22Rv1 (cell line): ENCODE data around the gene PCBD2.
"Not testable (repeated sequence)": the region's sequence is repeated elsewhere in the genome, so short reads cannot be mapped to it uniquely, and the experiment has no call there.

ENCODE experiments used
- H3K27ac ChIP-seq: fragments of 450-650 bp; 2 replicates; pipeline ENCODE4 v1.5.1; 2017
- CTCF ChIP-seq: fragments of 450-650 bp; IDR thresholded peaks from 2 replicates; pipeline ENCODE4 v1.5.1; 2017; ENCODE audit warnings: mild to moderate bottlenecking
- ZFX ChIP-seq: fragments of 450-650 bp; IDR thresholded peaks from 2 replicates; pipeline ENCODE4 v1.6.1; 2017; ENCODE audit warnings: antibody characterized with exemption, borderline replicate concordance

The PCBD2 gene

GRCh38 chr5:134994560-134995156, 89.7 kb downstream of the PCBD2 start:
- TF ChIP-seq ZFX (no peak), CTCF (no peak)
- H3K27ac ChIP-seq: no peak overlapping the region

- no peak for TF ChIP-seq ZFX
- TF ChIP-seq CTCF: no peak
- H3K27ac ChIP-seq: no peak overlapping the region
Observed at GRCh38 chr5:134995850-134996402, 91.0 kb downstream of the PCBD2 start.

- TF ChIP-seq CTCF (no peak), ZFX (no peak)
Observed at GRCh38 chr5:134997015-134997414, 92.1 kb downstream of the PCBD2 start.

GRCh38 chr5:134998068-134998467, 93.1 kb downstream of the PCBD2 start:
- H3K27ac ChIP-seq: not testable (repeated sequence)

More at GRCh38 chr5:134997015-134997414, 92.1 kb downstream of the PCBD2 start:
- no peak overlapping the region for H3K27ac ChIP-seq

GRCh38 chr5:135004376-135004775, 99.4 kb downstream of the PCBD2 start:
- H3K27ac ChIP-seq: no peak overlapping the region
- TF ChIP-seq ZFX: no peak
- TF ChIP-seq CTCF: no peak

- no peak overlapping the region for H3K27ac ChIP-seq
- TF ChIP-seq CTCF (no peak), ZFX (no peak)
Observed at GRCh38 chr5:135005076-135005475, 100.1 kb downstream of the PCBD2 start.

GRCh38 chr5:135007305-135007704, 102.4 kb downstream of the PCBD2 start:
- no peak for TF ChIP-seq CTCF
- TF ChIP-seq ZFX: no peak
- no peak overlapping the region for H3K27ac ChIP-seq
